ENCODE data around the gene GCNT4. TPM values are rescaled to one million over a fixed set of nuclear protein-coding genes. Genes with fewer than 3 reads are reported as not detected.

The GCNT4 gene
- total RNA-seq, 1 experiment from 2014 or later = 0.12 TPM

DNA sequence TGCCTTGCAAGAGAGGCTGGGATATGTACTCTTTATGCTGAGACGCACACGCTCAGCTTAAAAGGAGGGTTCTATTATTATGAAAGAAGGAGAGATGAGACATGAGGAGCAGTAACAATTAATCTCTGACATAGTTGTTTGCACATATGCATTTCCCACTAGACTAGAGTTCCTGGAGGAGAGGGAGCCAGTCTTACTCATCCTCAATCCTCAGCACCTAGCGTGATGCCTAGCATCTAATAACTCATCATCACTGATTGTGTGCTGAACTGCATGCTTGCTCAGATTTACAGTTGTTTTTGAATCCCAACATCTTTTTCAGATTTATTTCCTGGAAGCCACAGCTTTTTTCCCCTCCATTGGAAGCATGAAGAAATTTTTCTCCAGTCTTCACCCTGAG is 35.5 kb downstream of the GCNT4 start:
- no peak for DNase-seq (ENCODE audit: low spot score)

DNA sequence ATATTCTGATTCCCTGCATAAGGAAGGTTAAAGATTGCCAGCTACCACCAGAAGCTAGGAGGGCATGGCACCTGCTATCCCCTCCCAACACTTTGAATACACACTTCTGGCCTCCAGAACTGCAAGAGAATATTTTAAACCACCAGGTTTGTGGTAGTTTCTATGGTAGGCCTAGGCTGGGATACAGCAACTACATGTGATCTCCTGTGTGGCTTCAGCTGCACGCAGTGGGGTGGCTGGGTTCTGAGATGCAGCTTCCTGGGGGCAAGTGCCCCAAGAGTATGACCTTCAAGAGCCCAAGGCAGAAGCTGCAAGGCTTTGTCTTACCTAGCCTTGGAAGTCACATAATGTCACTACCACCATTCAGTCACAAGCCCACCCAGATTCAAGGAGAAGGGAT is 39.6 kb downstream of the GCNT4 start:
- no peak for DNase-seq (ENCODE audit: low spot score)

DNA sequence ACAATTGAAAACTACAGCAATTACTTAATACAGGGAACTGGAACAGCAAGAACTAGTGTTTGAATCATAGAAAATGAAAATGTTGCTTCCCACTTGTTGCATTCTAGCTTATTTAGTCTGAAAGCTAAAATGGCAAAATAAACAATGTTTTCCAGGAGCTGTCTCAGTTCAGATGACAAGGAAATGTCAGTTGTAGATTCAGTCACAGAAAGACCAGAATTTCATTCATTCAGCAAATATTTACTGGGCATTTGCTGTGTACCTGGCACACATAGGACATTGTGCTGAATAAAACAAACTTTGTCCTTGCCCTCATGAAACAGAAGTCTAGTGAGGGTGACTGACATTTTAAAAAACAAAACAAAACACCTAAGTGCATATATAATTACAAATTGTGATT is 41.5 kb downstream of the GCNT4 start:
- no peak for DNase-seq (ENCODE audit: low spot score)

DNA sequence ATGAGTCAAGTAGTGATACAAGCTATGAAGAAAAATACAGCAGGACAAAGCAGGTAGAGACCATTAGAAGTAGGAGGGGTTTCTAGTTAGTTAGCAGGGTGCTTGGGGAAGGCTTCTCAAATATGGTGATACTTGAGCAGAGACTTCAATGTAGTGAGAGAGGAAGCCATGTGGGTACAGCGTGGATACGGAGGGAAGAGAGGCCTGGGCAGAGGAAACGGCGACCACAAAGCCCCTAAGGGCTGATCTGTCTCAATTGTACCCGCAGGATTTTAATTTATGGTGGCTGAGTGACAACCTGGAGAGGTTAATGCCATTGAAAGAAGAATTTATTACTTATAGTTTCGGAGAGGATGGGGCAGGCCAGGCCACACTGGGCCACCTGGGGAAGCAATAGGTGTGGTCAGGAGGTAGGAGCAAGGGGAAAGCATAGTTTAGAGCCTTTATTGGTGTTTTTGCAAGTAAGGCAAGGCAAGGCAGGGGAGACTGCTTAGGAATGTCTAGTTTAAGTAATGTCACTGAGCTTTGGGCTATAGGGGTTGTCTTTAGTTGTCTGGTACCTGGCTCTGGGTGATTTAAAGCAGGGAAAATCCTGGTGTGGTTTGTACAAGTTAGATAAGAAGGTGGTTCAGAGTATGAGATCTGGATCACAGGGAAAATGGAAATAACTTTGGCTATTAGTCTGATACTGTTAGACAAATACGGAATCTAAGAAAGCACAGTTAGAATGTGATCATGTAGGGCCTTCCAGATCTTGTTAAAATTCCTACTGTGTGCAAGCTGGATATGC is 42.6 kb downstream of the GCNT4 start:
- no peak for DNase-seq (ENCODE audit: low spot score)

DNA sequence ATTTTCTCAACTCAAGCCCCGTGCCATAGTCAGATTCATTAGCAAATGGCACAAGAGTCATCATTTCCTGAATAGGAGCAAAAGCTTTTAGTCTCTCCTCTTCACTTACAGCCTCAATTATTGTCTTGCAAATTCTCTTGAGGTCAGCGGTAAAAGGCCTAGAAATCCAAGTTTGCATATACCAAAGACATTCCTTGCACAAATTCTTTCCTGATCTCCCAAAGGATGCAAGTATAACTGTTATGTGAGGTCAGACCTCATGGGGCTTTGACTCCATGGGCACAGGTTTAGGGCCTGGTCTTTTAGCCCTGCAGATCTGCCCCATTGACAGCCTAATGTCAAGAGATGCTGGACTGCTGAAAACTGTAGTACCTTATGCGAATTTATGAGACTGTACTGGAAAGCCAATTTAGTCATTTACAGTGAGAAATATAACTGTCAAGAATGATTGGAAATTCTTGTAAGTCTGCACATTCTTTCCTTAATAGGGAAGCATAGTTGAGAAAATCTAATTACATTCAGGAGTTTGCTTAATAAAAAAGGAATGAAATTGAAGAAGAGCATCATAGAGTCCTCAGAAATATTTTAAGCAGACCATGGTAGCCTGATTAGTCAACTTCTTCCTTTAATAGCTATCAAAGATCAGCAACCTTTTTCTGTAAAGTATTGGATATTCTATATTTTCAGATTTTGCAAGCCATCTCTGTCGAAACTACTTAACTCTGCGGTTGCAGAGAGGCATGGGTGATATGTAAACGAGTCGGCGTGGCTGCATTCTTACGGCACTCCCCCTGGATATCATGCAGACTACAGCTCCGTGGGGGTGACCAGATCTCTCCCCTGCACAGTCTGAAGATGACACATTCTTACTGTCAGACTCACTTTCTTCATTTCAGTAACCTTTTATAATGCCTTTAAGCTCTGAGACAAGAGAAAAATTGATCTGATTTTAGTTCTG is 45.2 kb downstream of the GCNT4 start:
- no peak for DNase-seq (ENCODE audit: low spot score)

DNA sequence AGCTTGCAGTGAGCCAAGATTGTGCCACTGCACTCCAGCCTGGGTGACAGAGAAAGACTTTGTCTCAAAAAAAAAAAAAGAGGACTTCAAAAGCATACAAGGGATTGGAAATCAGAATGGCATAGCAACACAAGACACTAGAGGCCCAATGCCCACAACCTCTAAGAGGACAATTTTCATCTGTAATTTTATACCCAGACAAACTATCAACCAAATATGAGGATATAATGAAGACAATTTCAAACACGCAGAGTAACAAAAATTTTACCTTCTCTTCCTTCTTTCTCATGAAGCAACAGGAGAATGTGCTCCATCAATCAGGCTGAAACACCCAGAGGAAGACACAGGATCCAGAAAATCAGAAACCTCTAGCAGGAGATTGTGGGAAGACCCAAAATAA is 46.8 kb downstream of the GCNT4 start:
- no peak for DNase-seq (ENCODE audit: low spot score)

Other genes starting within 250 kb of the GCNT4 start
- gene FAM169A, start 186.2 kb downstream of the GCNT4 start, total RNA-seq (2014; rRNA removed; shearing (Covaris generic)) = 7.1 and 7.6 TPM in 2 replicates
- gene ANKRD31, start 184.3 kb upstream of the GCNT4 start, total RNA-seq (2014; rRNA removed; shearing (Covaris generic)) = 0.14 and 0.33 TPM in 2 replicates

All from H4 (cell line).